HEK293T (cell line): Measurements from ENCODE around the gene SAFB2.
A peak's percentile ranks its signal among the peaks of the same experiment; 100 is the strongest.

ENCODE experiments used
- ARNT ChIP-seq: fragments of 450-650 bp; IDR thresholded peaks from 2 replicates; pipeline ENCODE4 v1.6.1; 2017; ENCODE audit warnings: mild to moderate bottlenecking
- BHLHE40 ChIP-seq: fragments of 450-650 bp; IDR thresholded peaks from 2 replicates; pipeline ENCODE4 v1.6.1; 2016; ENCODE audit warnings: mild to moderate bottlenecking, moderate library complexity, borderline replicate concordance
- CTBP1 ChIP-seq: fragments of 450-650 bp; IDR thresholded peaks from 2 replicates; pipeline ENCODE4 v1.6.1; 2016; ENCODE audit warnings: borderline replicate concordance
- ELF4 ChIP-seq: fragments of 450-650 bp; IDR thresholded peaks from 2 replicates; pipeline ENCODE4 v1.6.1; 2017; ENCODE audit warnings: antibody characterized with exemption
- FOXA1 ChIP-seq: fragments of 450-650 bp; IDR thresholded peaks from 2 replicates; pipeline ENCODE4 v1.6.1; 2016; ENCODE audit warnings: mild to moderate bottlenecking
- FOXK2 ChIP-seq: fragments of 450-650 bp; IDR thresholded peaks from 2 replicates; pipeline ENCODE4 v1.6.1; 2016; ENCODE audit warnings: mild to moderate bottlenecking
- FOXM1 ChIP-seq: fragments of 450-650 bp; IDR thresholded peaks from 2 replicates; pipeline ENCODE4 v1.6.1; 2017; ENCODE audit warnings: mild to moderate bottlenecking, borderline replicate concordance
- L3MBTL2 ChIP-seq: fragments of 450-650 bp; conservative IDR thresholded peaks from 2 replicates; pipeline ENCODE4 v1.6.1; 2016; ENCODE audit warnings: mild to moderate bottlenecking
- LEF1 ChIP-seq: fragments of 450-650 bp; IDR thresholded peaks from 2 replicates; pipeline ENCODE4 v1.6.1; 2017; ENCODE audit warnings: mild to moderate bottlenecking, borderline replicate concordance
- SP1 ChIP-seq: fragments of 450-650 bp; IDR thresholded peaks from 2 replicates; pipeline ENCODE4 v1.6.1; 2017
- ZNF384 ChIP-seq: fragments of 450-650 bp; IDR thresholded peaks from 2 replicates; pipeline ENCODE4 v1.6.1; 2016
- TF ChIP-seq, protein P1 (sequence below): fragments of 450-650 bp; IDR thresholded peaks from 2 replicates; pipeline ENCODE4 v1.6.1; 2016

DNA sequence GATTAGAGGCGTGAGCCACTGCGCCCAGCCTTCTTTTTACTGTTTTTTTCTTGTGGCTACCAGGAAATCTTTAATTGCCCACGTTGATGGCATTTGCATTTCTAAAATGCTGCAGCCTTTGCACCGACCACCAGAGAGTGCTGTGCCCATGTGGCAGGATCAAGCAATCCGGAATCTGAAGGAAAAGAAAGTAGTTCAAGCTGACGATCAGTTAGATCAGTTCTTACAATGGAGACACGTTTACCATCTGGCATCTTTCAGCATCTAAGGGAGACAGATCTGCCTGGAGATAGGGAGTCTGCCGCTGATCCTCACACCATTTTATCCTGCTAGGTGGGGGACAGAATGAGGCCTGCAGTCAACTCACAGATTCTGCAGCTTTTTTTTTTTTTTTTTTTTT is 74.7 kb downstream of the SAFB2 start:
- TF ChIP-seq FOXM1: no peak
- TF ChIP-seq L3MBTL2: no peak
- no peak for TF ChIP-seq FOXK2
- TF ChIP-seq CTBP1: no peak
- peak; percentile 86 for TF ChIP-seq ZNF384
- no peak for TF ChIP-seq LEF1
- no peak for TF ChIP-seq ELF4
- no peak for TF ChIP-seq FOXA1
- TF ChIP-seq SP1: no peak
- TF ChIP-seq, protein P1, sequence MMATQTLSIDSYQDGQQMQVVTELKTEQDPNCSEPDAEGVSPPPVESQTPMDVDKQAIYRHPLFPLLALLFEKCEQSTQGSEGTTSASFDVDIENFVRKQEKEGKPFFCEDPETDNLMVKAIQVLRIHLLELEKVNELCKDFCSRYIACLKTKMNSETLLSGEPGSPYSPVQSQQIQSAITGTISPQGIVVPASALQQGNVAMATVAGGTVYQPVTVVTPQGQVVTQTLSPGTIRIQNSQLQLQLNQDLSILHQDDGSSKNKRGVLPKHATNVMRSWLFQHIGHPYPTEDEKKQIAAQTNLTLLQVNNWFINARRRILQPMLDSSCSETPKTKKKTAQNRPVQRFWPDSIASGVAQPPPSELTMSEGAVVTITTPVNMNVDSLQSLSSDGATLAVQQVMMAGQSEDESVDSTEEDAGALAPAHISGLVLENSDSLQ: no peak
- TF ChIP-seq BHLHE40: no peak
- no peak for TF ChIP-seq ARNT
